NCI-H146 treated with DMSO at 0.1 percent for 48 hours (cell line): ENCODE data around the gene PTPRN2.
"Not testable (repeated sequence)": the region's sequence is repeated elsewhere in the genome, so short reads cannot be mapped to it uniquely, and the experiment has no call there.

Source experiments
- DNase-seq: peaks from one replicate; lab custom pipeline; 2025; ENCODE audit not compliant: unreplicated experiment; lab: John Stamatoyannopoulos, UW

The PTPRN2 gene

DNA sequence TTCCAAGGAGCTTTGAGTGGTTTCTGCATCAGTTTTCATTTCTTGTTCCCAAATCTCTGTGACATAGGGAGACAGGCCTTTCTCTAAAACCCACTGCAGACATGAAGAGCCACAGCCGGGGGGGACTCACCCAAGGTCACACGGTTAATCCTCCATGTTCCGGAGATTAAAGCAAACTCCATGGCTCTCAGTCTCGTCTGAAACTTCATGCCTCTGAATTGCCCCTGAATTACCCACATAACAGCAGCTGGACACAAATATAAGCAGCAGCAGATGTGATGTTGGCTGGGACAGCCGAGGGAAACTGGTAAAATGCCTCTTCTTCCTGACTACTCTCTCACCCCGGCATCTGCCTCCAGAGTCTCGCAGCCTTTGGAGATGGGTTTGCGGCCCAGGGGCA is 848.6 kb downstream of the PTPRN2 start:
- DNase-seq, result no peak

DNA sequence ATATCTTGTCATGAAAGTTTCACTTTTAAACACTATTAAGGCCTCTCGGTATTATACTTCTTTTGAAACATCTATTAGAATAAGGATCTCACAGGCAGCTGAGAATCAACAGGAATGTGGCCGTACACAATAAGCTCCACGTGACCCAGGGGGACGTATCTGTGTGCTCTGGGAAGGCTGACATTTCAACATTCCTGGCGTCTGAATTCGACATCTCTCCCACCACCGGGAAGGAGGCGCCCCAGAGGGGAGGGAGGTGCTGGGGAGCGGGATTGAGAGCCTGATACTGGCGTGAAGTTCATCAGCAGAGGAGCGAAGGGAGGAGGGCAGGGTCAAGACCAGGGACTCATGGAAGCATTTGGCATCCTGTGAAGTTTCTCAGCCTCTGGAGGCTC is 849.6 kb downstream of the PTPRN2 start:
- DNase-seq, result no peak

- no peak for DNase-seq
These were observed 850.2 kb downstream of the PTPRN2 start for GRCh38 chr7:157737151-157738065.

GRCh38 chr7:157736341-157736740 is 851.3 kb downstream of the PTPRN2 start:
- no peak for DNase-seq

- DNase-seq, result no peak
These were observed 851.8 kb downstream of the PTPRN2 start for GRCh38 chr7:157735826-157736225.

DNA sequence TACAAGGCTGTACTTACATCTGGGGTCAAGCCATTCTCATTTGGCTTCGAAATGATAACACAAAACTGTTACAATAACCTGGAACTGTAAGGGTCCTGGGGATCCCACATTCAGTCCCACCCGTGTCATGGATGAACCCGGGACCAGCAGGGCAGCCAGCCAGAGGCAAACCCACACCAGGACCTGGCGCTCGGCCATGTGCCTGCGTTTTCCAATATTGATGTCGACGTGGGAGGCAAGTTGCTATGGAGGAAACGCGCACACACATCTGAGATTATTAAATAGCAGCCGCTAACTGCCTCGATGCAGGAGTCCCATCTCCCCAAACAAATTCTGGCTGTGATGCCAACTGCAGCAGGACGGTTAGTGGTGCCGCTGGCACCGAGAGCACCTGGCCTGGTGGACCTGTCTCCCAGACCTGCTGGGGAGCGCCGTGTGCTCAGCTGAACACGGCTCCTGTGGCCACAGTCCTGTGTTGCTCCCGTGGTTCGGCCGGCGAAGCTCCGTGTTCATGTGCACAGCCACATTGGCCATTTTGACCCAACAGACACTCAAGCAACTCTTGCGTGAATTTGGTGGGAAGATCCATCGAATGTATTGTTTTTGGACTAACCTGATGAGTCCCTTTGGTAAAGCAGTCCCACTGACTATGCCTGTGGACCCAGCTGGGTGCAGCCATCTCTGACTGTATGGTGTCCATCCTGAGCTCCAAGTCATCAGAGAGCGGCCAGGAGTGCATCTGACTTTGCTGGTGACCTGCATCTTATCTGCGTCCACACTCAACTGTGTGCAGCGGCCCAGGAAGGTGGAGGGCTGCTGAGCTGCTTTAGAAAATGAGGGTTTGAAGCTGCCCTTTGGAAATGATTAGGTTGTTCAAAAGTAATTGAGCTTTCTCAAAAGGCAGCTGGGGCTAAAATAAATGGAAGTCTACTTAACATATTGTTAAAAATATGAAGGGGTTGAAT is 852.7 kb downstream of the PTPRN2 start:
- DNase-seq, result no peak

- not testable (repeated sequence) for DNase-seq
These were observed 853.7 kb downstream of the PTPRN2 start for GRCh38 chr7:157733760-157734395.

GRCh38 chr7:157731126-157731525 is 856.5 kb downstream of the PTPRN2 start:
- DNase-seq, result no peak

DNA sequence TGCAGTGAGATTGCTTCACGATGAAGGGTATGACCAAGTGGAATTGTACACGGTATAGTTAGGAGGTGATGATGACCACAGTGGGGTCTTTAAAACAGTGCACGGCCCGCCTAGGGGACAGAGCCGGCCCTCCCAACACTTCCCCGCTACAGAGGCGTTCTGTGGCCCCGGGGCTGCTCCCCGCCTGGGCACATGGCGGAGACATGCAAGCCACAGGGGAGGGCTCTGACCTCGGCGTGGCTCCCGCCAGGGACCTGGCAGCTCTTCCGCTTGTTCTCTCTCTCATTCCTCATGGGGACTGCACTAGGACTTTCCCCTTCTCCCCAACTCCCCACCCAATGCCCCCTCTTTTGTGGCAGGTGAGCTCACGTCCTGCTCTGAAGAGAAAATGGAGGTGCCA is 857.0 kb downstream of the PTPRN2 start:
- DNase-seq, result no peak

DNA sequence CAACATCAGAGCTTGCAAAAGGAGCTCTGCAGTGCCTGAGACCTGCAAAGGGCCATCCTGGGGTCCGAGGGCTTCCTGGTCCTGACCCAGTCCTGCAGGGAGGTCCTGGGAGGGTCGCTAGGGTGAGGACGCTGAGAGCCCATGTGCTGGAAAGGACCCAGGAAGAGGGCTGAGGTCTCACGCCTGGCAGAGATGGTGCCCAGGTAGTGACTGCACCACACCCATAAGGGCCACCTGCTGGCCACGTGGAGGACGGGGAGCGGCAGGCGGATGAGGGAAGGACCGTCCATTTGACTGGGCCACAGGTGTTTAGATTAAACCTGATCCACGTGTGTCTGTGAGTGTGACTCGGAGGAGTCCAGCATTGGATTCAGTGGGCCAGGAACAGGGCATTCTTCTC is 858.1 kb downstream of the PTPRN2 start:
- no peak for DNase-seq

DNA sequence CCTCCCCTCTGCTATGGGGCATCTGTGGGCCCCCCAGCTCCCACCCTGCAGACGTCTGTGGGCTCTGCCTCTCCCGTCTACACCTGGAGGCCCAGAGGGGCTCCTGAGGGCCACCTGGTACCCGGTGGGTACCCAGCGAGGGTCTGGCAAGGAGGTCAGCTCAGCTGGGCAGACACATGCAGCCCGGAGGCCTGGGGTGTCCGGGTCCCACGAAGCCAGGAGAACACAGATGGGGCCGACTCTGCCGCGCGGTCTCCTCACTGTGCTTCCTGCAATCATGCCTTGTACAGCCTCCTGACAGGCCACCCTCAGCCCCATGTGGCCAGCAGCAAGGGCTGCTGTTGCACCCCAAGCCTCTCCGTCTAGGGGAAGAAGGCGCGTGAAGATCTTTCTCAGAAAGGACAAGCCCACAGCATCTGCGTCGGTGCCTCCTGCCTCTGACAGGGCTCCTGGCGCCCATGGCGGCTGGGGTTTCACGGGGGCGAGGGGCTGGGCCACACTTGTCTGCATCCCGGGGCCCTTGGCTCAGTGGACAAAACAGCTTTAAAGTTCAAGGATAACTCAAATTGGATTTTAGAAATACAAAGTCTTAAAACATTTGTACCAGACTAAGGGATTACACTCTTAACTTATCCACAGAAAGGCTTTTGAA is 859.5 kb downstream of the PTPRN2 start:
- no peak for DNase-seq

- DNase-seq, result no peak
These were observed 860.9 kb downstream of the PTPRN2 start for GRCh38 chr7:157726764-157727163.

DNA sequence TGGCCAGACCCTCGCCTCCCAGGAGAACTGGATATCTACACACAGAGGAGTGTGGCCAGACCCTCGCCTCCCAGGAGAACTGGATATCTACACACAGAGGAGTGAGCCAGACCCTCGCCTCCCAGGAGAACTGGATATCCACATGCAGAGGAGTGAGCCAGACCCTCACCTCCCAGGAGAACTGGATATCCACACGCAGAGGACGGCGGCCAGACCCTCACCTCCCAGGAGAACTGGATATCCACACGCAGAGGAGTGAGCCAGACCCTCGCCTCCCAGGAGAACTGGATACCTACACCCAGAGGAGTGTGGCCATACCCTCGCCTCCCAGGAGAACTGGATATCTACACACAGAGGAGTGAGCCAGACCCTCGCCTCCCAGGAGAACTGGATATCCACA is 862.3 kb downstream of the PTPRN2 start:
- DNase-seq, result not testable (repeated sequence)

DNA sequence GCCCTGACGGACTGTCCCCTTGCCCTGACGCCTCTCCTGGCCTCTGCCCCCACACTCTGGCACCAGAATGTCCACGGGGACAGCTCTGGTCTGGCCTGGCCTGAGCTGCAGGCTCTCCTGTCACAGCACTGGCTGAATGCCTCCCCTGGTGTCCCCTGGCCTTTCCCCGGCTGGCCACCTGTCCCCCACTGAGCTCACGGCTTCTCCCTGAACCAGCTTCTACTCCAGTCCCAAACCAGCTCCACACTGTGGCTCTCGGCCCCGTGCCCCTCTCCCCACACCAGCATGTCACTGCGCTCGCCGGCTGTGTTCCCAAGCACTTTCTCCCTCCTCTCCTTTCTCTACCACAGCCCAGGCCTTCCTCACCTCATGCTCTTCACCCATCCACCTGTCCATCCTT is 864.4 kb downstream of the PTPRN2 start:
- DNase-seq, result no peak

DNA sequence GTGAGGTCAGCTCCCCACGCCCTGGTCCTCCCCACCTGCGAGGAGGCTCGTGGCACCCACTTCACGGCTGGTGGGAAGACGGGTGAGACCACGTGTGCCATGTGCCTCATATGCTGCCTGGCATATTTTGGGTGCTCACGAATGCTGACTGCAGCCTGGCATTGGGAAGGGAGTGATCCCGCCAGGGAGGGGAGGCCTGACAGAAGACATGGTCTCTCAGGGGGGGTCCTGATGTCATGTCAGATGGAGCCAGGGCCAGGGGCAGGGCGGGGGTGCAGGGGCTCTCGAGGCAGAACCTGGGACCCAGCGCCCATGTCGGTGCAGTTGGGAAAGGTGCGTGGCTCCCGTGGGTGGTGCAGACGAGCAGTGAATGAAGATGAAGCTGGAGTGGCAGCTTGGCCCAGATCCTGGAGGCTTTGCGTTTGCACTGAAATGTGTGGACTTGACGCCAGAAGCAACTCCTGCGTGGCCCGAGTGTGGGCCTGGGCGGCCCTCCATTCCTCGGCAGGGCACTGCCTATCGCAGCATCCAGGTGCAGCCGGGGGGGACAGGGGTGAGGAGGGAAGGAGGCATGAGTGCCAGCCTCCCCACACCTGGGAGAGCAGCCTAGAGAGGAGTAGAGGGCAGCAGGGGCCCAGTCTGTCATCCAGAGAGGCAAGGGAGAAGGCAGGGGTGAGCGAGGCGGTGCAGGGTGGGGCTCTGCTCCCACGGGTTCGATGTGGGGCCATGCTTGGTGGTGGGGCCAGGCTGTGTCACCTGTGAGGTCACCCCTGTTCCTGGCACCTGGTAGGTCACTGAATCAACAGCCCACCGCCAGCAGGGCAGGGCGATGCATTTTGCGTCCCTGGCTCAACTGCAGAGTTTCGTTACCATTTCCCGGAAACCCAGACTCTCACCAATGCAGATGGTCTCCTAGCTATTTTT is 865.2 kb downstream of the PTPRN2 start:
- DNase-seq, result no peak

DNA sequence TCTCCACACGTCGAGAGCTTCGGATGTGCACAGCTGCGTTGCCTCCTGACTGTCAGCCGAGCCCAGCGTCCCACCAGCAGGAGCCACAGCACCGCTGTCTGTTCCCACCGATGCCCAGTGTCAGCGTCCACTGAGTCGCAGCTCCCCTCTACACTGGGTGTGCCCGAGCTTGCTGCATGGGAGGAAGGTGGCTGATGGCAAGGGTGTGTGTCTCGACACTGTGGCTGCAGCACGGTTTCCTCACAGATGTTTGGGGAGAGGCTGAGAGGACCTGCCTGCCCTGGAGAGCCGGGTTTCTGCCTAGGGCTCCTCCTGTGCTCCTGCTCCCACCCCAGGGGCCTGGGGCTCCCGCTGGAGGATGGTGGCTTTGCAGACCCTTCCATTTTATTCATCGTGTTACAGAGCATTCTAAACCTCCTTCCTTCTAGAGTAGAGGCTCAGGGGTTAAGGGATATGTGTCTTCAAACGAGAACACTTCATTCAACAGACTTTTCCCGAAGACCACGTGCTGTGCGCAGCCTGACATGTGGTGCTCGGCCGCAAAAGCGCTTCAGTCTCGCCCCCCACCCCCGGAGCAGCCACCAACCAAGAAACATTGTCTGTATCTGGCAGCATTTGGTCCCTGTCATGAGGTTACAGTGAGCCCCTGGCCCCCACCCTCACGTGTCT is 866.0 kb downstream of the PTPRN2 start:
- no peak for DNase-seq

DNA sequence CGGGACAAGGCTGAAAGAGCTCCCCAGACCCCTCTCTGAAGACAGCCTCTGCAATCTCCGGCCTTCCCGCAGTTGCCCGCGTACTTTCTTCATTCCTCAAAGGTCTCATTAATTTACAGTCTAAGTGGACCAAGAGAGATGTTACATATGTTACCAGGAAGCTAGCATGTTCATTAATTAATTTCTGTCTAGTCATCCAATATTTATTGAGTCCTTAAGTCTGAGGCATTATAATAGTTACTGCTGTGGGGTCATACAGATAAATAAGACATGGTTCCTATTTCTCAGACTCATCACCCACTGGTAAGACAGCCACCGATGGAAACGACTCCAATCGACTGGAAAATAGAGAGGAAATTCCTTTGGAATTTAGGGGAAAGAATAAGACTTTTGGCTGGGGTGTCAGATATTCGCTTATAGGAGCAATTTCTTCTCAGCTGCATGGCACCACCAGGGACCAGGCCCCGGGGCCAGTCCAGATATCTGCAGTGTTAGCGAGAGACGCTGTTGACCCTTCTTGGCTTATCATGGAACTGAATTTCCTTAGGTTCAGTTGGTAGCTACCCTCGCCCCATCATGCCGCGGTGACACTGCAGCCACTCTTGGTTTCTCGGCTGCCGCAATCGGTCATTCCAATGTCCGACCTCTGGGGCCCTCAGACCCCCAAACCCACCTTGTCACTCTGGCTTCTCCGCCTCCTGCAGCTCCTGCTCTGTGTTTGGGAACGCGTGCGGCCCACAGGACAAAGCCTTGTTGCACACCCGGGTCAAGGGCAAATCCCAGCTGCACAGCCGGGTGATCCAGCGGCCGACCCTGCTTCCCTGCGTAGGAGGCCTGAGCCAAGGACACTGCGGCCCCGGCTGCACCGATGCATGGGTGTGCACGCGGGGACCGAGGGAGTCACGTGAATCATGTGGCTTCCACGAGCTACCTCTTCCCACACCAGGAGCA is 867.6 kb downstream of the PTPRN2 start:
- DNase-seq, result no peak
